Liver (tissue), 9 donors: ENCODE measurements around the gene GDF2. TPM values are rescaled to one million over a fixed set of nuclear protein-coding genes. Genes with fewer than 3 reads are reported as not detected.

ENCODE experiments used
- DNase-seq: peaks from one replicate; pipeline ENCODE4 v3.0.0-alpha.2; 2017; ENCODE audit warnings: low spot score
- H3K27ac ChIP-seq, 2 donors: one replicate each; pipeline ENCODE4 v1.7.0; 2013; ENCODE audit warnings: inconsistent platforms in 2 of 2, low read length in 2 of 2, control low read depth in 1 of 2, low read depth in 1 of 2, mild to moderate bottlenecking in 1 of 2
- H3K27me3 ChIP-seq, 4 donors: one replicate each; pipeline versions ENCODE4 v1.6.1 to v1.7.0; 2013; ENCODE audit warnings: low read length in 3 of 4, inconsistent platforms in 1 of 4, mild to moderate bottlenecking in 1 of 4, moderate library complexity in 1 of 4; ENCODE audit not compliant: control insufficient read depth in 4 of 4, insufficient read depth in 4 of 4
- H3K36me3 ChIP-seq, 4 donors: one replicate each; pipeline versions ENCODE4 v1.6.1 to v1.7.0; 2013; ENCODE audit warnings: low read length in 3 of 4, mild to moderate bottlenecking in 3 of 4, low read depth in 1 of 4, moderate library complexity in 1 of 4; ENCODE audit not compliant: control insufficient read depth in 4 of 4, insufficient read depth in 3 of 4
- H3K4me1 ChIP-seq, 4 donors: one replicate each; pipeline versions ENCODE4 v1.6.1 to v1.7.0; 2013; ENCODE audit warnings: low read length in 3 of 4, mild to moderate bottlenecking in 3 of 4, moderate library complexity in 1 of 4; ENCODE audit not compliant: control insufficient read depth in 4 of 4, insufficient read depth in 4 of 4
- H3K4me3 ChIP-seq, 3 donors: one replicate each; pipeline versions ENCODE4 v1.6.1 to v1.7.0; 2013; ENCODE audit warnings: low read length in 3 of 3, control low read depth in 1 of 3, low read depth in 1 of 3, mild to moderate bottlenecking in 1 of 3
- H3K9ac ChIP-seq, 2 donors: one replicate each; pipeline ENCODE4 v1.7.0; 2013; ENCODE audit warnings: low read length in 2 of 2, mild to moderate bottlenecking in 2 of 2, moderate library complexity in 2 of 2, control low read depth in 1 of 2, low read depth in 1 of 2
- H3K9me3 ChIP-seq, 4 donors: one replicate each; pipeline versions ENCODE4 v1.6.1 to v1.7.0; 2013; ENCODE audit warnings: low read length in 3 of 4; ENCODE audit not compliant: control insufficient read depth in 4 of 4
- EGR1 ChIP-seq, 2 donors: IDR thresholded peaks; 2 replicates each; pipeline ENCODE4 v1.6.1; 2016 to 2018; ENCODE audit warnings: antibody characterized with exemption in 2 of 2, low read depth in 2 of 2
- FOXA1 ChIP-seq: IDR thresholded peaks from 2 replicates; pipeline ENCODE4 v1.6.1; 2016; ENCODE audit warnings: antibody characterized with exemption
- FOXA2 ChIP-seq: IDR thresholded peaks from 2 replicates; pipeline ENCODE4 v1.6.1; 2016; ENCODE audit warnings: antibody characterized with exemption
- GABPA ChIP-seq, 2 donors: IDR thresholded peaks in 1 of 2; conservative IDR thresholded peaks in 1 of 2; 2 replicates each; pipeline ENCODE4 v1.6.1; 2016; ENCODE audit warnings: antibody characterized with exemption in 2 of 2, mild to moderate bottlenecking in 1 of 2, moderate library complexity in 1 of 2
- HNF4A ChIP-seq, 2 donors: conservative IDR thresholded peaks; 2 replicates each; pipeline ENCODE4 v1.6.1; 2016; ENCODE audit warnings: antibody characterized with exemption in 2 of 2, mild to moderate bottlenecking in 2 of 2
- HNF4G ChIP-seq: IDR thresholded peaks from 2 replicates; pipeline ENCODE4 v1.6.1; 2016; ENCODE audit warnings: antibody characterized with exemption
- JUND ChIP-seq, 2 donors: IDR thresholded peaks; 2 replicates each; pipeline ENCODE4 v1.6.1; 2016; ENCODE audit warnings: antibody characterized with exemption in 2 of 2
- NR2F2 ChIP-seq: IDR thresholded peaks from 2 replicates; pipeline ENCODE4 v1.6.1; 2016; ENCODE audit warnings: antibody characterized with exemption
- RAD21 ChIP-seq, 2 donors: IDR thresholded peaks; 2 replicates each; pipeline ENCODE4 v1.6.1; 2016; ENCODE audit warnings: antibody characterized with exemption in 2 of 2, mild to moderate bottlenecking in 2 of 2
- RXRA ChIP-seq, 2 donors: IDR thresholded peaks; 2 replicates each; pipeline ENCODE4 v1.6.1; 2017 to 2018; ENCODE audit warnings: antibody characterized with exemption in 2 of 2, mild to moderate bottlenecking in 1 of 2
- SP1 ChIP-seq: IDR thresholded peaks from 2 replicates; pipeline ENCODE4 v1.6.1; 2018; ENCODE audit warnings: antibody characterized with exemption, mild to moderate bottlenecking
- TAF1 ChIP-seq: conservative IDR thresholded peaks from 2 replicates; pipeline ENCODE4 v1.6.1; 2016; ENCODE audit warnings: antibody characterized with exemption, mild to moderate bottlenecking
- YY1 ChIP-seq: IDR thresholded peaks from 2 replicates; pipeline ENCODE4 v1.6.1; 2016; ENCODE audit warnings: antibody characterized with exemption, mild to moderate bottlenecking
- WGBS: extraction: QIAGEN DNeasy Blood & Tissue Kit; methylation state at CpG from one replicate; pipeline ENCODE4 v1.1.7; 2013; 5-methylcytosine and 5-hydroxymethylcytosine counted together
- polyA plus RNA-seq, 2 donors: library from polyadenylated mRNA; stranded (reverse) in 1 of 2; unstranded in 1 of 2; fragments of 200-250 nt in 1 of 2; fragments of >200 nt in 1 of 2; fragmentation: Nextera tagmentation in 1 of 2; extraction: Ambion mirVana in 1 of 2; gene quantifications; one replicate each; pipeline versions ENCODE4 v1.2.1 to v1.2.3, GENCODE V29; 2013 to 2015
- total RNA-seq, 2 donors: library from RNA; depleted of rRNA; stranded (reverse); fragments of >200 nt; gene quantifications; one replicate each; pipeline ENCODE4 v1.2.3, GENCODE V29; 2014
- TF ChIP-seq, protein P1 (sequence below): IDR thresholded peaks from 2 replicates; pipeline ENCODE4 v1.6.1; 2016; ENCODE audit warnings: antibody characterized with exemption
- TF ChIP-seq, protein P2 (sequence below): fragments of 150-350 bp; IDR thresholded peaks from 2 replicates; pipeline ENCODE4 v1.5.1; 2017; ENCODE audit warnings: improper control_type of control experiment, low read depth, low read length; ENCODE audit not compliant: missing input control
- TF ChIP-seq, protein P3 (sequence below): IDR thresholded peaks from 2 replicates; pipeline ENCODE4 v1.6.1; 2016; ENCODE audit warnings: antibody characterized with exemption, mild to moderate bottlenecking
- TF ChIP-seq, protein P4 (sequence below): IDR thresholded peaks from 2 replicates; pipeline ENCODE4 v1.6.1; 2016; ENCODE audit warnings: antibody characterized with exemption
- TF ChIP-seq, protein P5 (sequence below): IDR thresholded peaks from 2 replicates; pipeline ENCODE4 v1.6.1; 2016; ENCODE audit warnings: antibody characterized with exemption
- donor health status: healthy.
- donor health status: healthy.
- donor health status: healthy.
- donor health status: healthy.
- donor health status: healthy.

The GDF2 gene
- total and polyA plus RNA-seq, 4 donors, result 5.6 to 26.9 (median 14.5) TPM

DNA sequence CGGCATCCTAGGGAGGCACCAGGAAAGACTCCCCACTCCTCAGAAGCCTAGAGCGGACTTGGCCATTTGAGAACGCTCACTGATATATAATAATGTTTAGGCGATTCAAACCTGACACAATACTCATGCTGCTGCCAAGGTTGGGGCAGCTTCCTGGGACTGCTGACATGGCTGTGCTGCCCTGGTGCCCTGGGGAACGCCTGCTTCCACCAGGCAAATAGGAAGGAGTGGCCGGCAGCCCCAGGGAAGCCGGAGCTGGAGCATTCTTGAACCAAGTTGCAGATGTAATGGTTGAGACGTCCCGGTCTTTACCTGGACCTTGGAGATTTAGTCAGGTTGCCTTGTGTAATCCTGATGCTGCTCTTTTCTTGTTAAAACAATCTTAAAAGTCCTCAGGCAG is 13.5 kb upstream of the GDF2 start:
- no peaks in the 10 kb centered on the region for H3K36me3 ChIP-seq
- H3K9me3 ChIP-seq, result no peaks in the 10 kb centered on the region
- H3K4me3 ChIP-seq, result no peak overlapping the region
- no peak overlapping the region for H3K27ac ChIP-seq
- TF ChIP-seq GABPA (IDR thresholded peaks at IDR 0.05 in 1 of 2, conservative IDR thresholded peaks at IDR 0.05 in 1 of 2) (no peak), FOXA2 (no peak), FOXA1 (no peak), JUND (IDR thresholded peaks at IDR 0.05) (no peak), RXRA (IDR thresholded peaks at IDR 0.05) (no peak), HNF4G (no peak), HNF4A (conservative IDR thresholded peaks at IDR 0.05) (no peak), SP1 (no peak), RAD21 (IDR thresholded peaks at IDR 0.05) (no peak), TAF1 (no peak), EGR1 (IDR thresholded peaks at IDR 0.05; ENCODE audit: low read depth in 2 of 2) (no peak), YY1 (no peak), NR2F2 (no peak)
- TF ChIP-seq, protein P1, sequence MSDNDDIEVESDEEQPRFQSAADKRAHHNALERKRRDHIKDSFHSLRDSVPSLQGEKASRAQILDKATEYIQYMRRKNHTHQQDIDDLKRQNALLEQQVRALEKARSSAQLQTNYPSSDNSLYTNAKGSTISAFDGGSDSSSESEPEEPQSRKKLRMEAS, result no peak
- TF ChIP-seq, protein P2, sequence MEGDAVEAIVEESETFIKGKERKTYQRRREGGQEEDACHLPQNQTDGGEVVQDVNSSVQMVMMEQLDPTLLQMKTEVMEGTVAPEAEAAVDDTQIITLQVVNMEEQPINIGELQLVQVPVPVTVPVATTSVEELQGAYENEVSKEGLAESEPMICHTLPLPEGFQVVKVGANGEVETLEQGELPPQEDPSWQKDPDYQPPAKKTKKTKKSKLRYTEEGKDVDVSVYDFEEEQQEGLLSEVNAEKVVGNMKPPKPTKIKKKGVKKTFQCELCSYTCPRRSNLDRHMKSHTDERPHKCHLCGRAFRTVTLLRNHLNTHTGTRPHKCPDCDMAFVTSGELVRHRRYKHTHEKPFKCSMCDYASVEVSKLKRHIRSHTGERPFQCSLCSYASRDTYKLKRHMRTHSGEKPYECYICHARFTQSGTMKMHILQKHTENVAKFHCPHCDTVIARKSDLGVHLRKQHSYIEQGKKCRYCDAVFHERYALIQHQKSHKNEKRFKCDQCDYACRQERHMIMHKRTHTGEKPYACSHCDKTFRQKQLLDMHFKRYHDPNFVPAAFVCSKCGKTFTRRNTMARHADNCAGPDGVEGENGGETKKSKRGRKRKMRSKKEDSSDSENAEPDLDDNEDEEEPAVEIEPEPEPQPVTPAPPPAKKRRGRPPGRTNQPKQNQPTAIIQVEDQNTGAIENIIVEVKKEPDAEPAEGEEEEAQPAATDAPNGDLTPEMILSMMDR, result no peak
- TF ChIP-seq, protein P3, sequence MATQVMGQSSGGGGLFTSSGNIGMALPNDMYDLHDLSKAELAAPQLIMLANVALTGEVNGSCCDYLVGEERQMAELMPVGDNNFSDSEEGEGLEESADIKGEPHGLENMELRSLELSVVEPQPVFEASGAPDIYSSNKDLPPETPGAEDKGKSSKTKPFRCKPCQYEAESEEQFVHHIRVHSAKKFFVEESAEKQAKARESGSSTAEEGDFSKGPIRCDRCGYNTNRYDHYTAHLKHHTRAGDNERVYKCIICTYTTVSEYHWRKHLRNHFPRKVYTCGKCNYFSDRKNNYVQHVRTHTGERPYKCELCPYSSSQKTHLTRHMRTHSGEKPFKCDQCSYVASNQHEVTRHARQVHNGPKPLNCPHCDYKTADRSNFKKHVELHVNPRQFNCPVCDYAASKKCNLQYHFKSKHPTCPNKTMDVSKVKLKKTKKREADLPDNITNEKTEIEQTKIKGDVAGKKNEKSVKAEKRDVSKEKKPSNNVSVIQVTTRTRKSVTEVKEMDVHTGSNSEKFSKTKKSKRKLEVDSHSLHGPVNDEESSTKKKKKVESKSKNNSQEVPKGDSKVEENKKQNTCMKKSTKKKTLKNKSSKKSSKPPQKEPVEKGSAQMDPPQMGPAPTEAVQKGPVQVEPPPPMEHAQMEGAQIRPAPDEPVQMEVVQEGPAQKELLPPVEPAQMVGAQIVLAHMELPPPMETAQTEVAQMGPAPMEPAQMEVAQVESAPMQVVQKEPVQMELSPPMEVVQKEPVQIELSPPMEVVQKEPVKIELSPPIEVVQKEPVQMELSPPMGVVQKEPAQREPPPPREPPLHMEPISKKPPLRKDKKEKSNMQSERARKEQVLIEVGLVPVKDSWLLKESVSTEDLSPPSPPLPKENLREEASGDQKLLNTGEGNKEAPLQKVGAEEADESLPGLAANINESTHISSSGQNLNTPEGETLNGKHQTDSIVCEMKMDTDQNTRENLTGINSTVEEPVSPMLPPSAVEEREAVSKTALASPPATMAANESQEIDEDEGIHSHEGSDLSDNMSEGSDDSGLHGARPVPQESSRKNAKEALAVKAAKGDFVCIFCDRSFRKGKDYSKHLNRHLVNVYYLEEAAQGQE, result no peak
- TF ChIP-seq, protein P4, sequence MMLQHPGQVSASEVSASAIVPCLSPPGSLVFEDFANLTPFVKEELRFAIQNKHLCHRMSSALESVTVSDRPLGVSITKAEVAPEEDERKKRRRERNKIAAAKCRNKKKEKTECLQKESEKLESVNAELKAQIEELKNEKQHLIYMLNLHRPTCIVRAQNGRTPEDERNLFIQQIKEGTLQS, result no peak
- TF ChIP-seq, protein P5, sequence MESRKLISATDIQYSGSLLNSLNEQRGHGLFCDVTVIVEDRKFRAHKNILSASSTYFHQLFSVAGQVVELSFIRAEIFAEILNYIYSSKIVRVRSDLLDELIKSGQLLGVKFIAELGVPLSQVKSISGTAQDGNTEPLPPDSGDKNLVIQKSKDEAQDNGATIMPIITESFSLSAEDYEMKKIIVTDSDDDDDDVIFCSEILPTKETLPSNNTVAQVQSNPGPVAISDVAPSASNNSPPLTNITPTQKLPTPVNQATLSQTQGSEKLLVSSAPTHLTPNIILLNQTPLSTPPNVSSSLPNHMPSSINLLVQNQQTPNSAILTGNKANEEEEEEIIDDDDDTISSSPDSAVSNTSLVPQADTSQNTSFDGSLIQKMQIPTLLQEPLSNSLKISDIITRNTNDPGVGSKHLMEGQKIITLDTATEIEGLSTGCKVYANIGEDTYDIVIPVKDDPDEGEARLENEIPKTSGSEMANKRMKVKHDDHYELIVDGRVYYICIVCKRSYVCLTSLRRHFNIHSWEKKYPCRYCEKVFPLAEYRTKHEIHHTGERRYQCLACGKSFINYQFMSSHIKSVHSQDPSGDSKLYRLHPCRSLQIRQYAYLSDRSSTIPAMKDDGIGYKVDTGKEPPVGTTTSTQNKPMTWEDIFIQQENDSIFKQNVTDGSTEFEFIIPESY, result no peak
- DNase-seq, result no peak
- no peaks in the 10 kb centered on the region for H3K27me3 ChIP-seq
- WGBS, result 79% methylated on average over 9 of the region's 9 CpGs
- no peak overlapping the region for H3K9ac ChIP-seq
- H3K4me1 ChIP-seq, result no peaks in the 10 kb centered on the region
